Hematopoietic multipotent progenitor cell treated with erythropoietin and hydrocortisone succinate and interleukin-3 and kit ligand, for 6 days (in vitro differentiated cells): Measurements from ENCODE around the gene MGST1.

Experiments
- DNase-seq: peaks from one replicate; pipeline ENCODE4 v3.0.0-alpha.2; 2015

The MGST1 gene

GRCh38 chr12:16347391-16348298 lies at the start of gene MGST1:
TSS of gene MGST1 (plus strand) at chr12:16347645. CDS start at chr12:16354253, 6,608 bp downstream.
- DNase-seq, result peak; percentile 92

- DNase-seq, result no peak
These were observed 48.0 kb upstream of the MGST1 start for GRCh38 chr12:16299403-16299802.

GRCh38 chr12:16300122-16300521 lies 47.3 kb upstream of the MGST1 start:
- DNase-seq, result no peak

- no peak for DNase-seq
These were observed 46.7 kb upstream of the MGST1 start for GRCh38 chr12:16300736-16301135.

GRCh38 chr12:16303939-16304338 lies 43.5 kb upstream of the MGST1 start:
- no peak for DNase-seq

- DNase-seq, result peak; percentile 4
These were observed 39.5 kb upstream of the MGST1 start for GRCh38 chr12:16307856-16308475.

GRCh38 chr12:16310934-16311333 lies 36.5 kb upstream of the MGST1 start:
- no peak for DNase-seq

GRCh38 chr12:16323010-16323409 lies 24.4 kb upstream of the MGST1 start:
- DNase-seq, result no peak

GRCh38 chr12:16323638-16324037 lies 23.8 kb upstream of the MGST1 start:
- DNase-seq, result no peak

GRCh38 chr12:16324272-16324671 lies 23.2 kb upstream of the MGST1 start:
- DNase-seq, result no peak

- DNase-seq, result no peak
These were observed 22.7 kb upstream of the MGST1 start for GRCh38 chr12:16324772-16325171.

GRCh38 chr12:16325426-16325825 lies 22.0 kb upstream of the MGST1 start:
- DNase-seq, result no peak

GRCh38 chr12:16327963-16328362 lies 19.5 kb upstream of the MGST1 start:
- no peak for DNase-seq

- DNase-seq, result no peak
These were observed 17.9 kb upstream of the MGST1 start for GRCh38 chr12:16329594-16329993.

GRCh38 chr12:16330560-16330959 lies 16.9 kb upstream of the MGST1 start:
- no peak for DNase-seq

- no peak for DNase-seq
These were observed 15.4 kb upstream of the MGST1 start for GRCh38 chr12:16331998-16332397.

- DNase-seq, result no peak
These were observed 11.6 kb upstream of the MGST1 start for GRCh38 chr12:16335838-16336237.

GRCh38 chr12:16344269-16344668 lies 3.2 kb upstream of the MGST1 start:
- no peak for DNase-seq

GRCh38 chr12:16345105-16345504 lies 2.3 kb upstream of the MGST1 start:
- no peak for DNase-seq

- DNase-seq, result peak; percentile 20
These were observed 487 bp upstream of the MGST1 start for GRCh38 chr12:16346958-16347357.

GRCh38 chr12:16348435-16349130 lies 1.1 kb downstream of the MGST1 start:
- peak; percentile 38 for DNase-seq

- peak; percentile 93 for DNase-seq
These were observed 1.7 kb downstream of the MGST1 start for GRCh38 chr12:16349131-16349460.

GRCh38 chr12:16350682-16351081 lies 3.2 kb downstream of the MGST1 start:
- peak; percentile 26 for DNase-seq

- DNase-seq, result no peak
These were observed 5.0 kb downstream of the MGST1 start for GRCh38 chr12:16352481-16352880.
